NCI-H187 (cell line): ENCODE data around the gene COLEC12.

Experiments used
- DNase-seq, 2 experiments: peaks; one replicate each; lab custom pipeline; 2025; lab: John Stamatoyannopoulos, UW

The COLEC12 gene

DNA sequence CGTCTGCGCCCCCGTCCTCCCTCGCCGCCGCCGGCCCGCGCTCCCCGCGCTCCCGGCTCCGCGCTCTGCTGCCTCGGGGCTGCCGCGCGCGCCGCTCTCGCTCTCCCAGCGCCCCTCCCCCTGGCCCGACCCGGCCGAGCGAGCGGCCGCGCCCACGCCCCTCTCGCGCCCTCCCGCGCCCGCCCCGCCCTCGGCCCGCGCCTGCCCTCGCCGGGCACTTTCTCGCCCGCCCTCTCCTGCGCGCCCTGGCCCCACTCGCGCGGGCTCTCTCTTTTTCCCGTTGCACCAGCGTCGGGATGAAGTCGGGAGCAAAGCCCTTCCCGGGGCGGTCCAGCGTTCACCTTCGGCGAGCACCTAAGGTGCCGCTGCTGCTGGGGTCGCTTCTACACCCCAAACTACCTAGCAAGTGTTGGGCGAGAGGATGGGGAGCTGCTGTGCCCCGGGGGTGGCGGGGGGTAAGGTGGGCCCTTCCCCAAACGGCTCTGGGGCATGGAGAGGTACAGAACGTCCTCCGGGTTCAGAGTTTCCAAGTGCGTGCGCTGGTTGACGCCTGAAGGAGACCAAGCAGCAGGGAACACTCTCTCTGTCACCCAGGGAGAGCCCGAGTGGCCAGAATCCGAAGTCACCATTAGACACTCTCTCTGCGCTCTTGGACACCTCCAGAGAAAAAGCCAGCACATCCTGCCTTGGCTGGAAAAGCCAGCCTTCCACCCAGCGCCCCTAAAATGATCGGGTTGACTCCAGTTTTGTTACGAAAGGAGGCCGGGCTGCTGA lies at the start of gene COLEC12:
COLEC12 (minus strand) TSS at position 70 of the 774 bp plus-strand sequence. CDS start 187 bp downstream, outside the sequence.
- no peak for DNase-seq

GRCh38 chr18:549967-550366 lies 49.5 kb upstream of the COLEC12 start:
- DNase-seq = no peak

DNA sequence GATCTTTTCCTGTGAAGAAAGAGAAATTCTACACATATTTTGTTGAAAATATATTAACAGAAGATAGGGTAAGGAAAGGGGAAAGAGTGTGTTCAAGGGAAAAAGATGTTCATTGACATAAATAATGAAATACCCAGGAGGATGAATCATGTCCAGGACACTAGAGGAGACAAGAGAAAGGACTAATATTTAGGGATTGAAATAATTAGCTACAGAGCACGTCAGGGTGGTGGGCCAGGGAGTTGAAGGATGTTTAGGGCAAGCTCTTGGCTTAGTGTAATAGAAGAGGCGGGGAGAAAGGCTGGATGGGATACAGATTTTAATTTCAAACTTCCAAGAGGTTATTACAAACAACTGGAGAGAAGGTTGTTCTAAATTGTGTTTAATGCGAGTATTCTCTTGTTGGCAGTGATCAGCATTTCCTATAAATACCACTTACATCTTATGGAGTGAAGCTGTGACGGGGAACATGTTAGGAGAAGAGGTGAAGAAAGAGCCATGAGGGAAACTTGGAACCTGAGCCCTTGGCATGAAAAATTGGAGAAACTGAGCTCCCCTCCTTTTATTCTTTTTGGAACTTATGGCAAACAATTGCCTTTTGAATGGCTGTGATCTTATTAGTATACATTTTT lies 43.1 kb upstream of the COLEC12 start:
- no peak for DNase-seq

DNA sequence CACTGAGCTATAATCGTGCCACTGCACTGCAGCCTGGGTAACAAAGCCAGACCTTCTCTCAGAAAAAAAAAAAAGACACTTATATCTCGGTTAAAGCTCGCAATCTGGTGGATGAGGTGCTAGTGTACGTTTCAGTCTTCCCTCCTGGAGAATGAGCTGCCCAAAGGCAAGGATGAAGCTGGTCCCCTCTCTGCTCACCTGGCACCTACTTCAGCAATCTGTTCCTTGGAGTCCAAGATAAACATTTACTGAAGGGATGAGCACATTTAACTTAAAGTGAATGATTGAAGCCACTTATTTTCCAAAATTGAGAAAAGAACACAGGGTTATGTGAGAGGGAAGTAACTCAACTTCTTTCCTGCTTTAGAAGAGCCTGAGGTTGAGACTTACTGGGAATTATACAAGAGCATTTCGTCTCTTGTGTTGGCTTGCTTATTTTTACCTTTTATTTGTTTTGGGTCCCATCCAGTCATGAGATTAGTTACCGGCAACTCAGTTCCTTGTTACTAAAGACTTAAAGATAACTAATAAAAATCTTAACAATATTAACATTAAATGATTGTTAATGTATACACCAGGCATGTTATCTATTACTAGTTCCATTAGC lies 33.6 kb upstream of the COLEC12 start:
- no peak for DNase-seq

DNA sequence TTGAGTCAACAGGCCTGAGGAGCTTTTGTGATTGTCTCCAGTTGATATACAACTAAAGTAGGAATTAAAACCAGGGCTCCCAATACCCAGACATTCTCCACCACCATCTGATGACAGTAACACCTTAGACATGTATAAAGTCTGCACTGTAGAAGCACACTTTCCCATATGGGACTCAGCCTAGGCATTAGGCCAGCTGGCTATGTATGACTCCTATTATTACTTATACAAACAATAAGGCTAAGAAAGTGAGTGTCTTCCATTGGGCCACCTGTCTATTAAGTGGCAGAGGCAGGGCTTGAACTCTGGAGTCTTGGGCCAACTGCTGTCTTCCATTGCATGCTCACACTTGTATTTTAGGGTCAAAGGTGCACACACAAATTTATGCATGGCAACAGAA lies 32.1 kb upstream of the COLEC12 start:
- no peak for DNase-seq

- DNase-seq = no peak
Observed at GRCh38 chr18:532018-532417, 31.5 kb upstream of the COLEC12 start.

GRCh38 chr18:527146-527545 lies 26.6 kb upstream of the COLEC12 start:
- no peak for DNase-seq

DNA sequence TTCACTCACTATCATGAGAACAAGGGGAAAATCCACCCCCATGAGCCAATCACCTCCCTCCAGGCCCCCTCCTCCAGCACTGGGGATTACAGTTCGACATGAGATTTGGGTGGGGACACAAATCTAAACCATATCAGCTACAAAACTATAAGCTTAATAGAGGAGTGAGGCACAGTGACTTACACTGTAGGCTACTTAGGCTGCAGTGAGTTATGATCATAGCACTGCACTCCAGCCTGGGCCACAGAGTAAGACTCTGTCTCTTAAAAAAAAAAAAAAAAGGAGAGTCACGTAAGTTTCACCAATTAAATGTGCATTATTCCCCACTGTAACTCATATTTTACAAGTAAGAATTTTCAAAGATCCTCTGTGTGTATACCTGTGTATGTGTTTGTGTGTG lies 26.2 kb upstream of the COLEC12 start:
- DNase-seq = no peak

DNA sequence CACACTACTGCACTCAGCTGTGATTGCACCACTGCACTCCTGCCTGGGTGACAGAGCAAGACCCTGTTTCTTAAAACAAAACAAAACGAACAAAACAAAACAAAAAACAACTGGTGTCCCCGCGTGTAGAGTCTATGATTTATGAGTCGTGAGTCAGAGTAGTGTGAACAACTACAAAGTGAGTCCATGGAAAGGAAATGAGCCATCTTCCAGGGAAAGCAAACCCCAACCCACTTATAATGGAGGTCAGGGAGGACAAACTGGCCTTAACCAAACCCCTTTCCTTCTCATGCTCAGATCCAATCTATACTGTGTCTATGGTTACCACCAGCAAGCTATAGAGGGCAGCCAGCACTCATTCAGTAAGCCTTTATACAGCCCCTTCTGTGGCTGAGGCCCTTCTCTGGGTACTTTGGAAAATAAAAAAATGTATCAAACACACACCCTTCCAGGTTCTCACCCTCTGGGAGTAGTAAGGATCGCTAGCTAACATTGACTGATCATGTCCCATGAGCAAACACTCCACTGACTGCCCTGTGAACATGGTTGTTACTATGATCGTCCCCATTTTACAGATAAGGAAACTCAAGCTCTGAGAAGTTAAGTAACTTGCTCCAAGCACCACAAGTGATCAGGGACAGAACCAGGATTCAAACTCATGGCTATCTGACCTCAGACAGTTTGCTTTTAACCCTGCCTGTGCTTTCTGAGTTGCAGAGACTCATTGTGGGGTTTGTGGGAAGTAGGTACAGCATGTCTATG lies 24.7 kb upstream of the COLEC12 start:
- DNase-seq = no peak

DNA sequence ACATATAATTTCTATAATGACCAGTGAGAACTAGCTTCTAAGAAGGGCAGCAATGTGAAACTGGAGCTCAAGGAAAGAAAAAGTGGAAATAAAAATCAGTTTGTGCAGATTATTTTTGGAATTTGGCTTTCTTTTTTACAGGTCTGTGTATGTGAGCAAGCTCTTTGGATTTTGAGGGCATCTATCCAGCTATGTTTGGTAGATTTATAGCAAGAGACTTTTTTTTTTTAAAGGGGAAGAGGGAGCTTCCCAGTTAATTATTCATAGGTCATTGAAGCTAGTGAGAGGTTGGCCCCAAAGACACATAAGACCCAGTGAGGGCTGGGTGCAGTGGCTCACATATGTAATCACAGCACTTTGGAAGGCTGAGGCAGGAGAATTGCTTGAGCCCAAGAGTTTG lies 24.0 kb upstream of the COLEC12 start:
- DNase-seq = no peak

- DNase-seq = no peak
Observed at GRCh38 chr18:523561-523960, 23.1 kb upstream of the COLEC12 start.

GRCh38 chr18:519019-519879 lies 18.7 kb upstream of the COLEC12 start:
- DNase-seq = no peak

- DNase-seq = no peak
Observed at GRCh38 chr18:518081-518480, 17.6 kb upstream of the COLEC12 start.

DNA sequence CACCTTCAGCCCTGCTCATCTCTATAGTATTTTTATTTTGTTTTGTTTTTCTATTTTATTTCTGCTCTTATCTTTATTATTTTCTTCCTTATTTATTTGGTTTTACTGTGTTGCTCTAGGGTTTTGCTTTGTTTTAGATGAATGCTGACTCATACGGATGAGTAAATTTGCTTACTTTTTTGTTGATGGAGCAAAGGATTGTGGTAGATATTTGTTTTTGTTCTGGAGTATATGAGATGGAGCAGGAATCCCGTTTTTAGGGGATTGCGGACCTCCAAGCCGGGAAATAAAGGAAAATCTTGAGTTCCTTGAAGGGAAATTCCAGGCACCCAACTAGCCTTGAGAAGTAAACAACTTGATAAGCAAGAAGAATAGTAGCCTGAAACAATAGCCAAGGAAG lies 15.3 kb upstream of the COLEC12 start:
- no peak for DNase-seq

DNA sequence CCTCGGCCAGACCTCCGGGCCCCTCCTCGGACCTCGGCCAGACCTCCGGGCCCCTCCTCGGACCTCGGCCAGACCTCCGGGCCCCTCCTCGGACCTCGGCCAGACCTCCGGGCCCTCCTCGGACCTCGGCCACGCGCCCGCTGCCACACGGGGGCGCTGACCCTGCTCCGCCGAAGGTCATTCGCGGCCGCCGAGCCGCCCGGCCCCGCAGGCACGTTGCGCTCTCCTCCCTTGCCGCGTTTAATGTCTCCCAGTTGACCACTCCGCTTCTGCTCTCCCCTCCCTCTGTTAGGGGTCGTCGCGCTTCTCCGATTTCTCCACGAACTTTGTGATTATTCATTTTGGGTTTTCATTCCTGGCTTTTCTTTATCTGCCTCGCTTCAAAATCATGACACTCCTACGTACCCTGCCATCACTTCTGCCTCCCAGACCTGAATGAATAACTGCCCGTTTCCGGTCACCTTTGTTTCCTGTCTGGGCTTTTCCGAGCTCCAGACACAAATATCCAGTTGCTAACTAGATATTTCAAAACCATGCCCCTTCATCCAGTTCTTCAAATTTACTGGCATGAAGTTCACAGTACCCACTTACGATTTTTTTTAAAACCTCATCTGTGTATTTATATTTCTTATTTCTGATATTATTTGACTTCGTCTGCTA lies 14.8 kb upstream of the COLEC12 start:
- DNase-seq = no peak

DNA sequence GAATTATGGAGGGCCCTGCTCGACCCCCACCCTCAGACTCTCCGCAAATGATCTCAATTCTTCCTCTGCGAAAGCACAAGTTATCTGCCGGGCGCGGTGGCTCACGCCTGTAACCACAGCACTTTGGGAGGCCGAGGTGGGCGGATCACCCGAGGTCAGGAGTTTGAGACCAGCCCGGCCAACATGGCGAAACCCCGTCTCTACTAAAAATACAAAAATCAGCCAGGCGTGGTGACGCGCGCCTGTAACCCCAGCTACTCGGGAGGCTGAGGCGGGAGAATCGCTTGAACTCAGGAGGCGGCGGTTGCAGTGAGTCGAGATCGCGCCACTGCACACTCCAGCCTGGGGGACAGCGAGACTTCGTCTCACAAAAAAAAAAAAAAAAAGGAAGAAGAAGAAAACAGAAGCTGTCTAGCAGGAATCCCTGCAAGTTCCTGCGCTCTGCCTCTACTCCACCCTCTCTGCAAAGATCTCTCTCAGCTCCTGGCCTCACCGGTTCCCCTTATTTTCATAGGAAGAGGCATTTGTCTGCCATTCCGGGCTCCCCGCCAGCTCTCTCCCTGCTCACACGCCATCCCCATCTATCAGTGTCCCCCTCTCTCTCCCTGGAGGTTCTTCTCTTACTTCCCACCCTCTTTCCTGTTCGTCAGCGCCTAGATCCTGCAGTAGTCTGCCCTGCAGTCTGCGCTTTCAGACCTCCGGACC lies 13.5 kb upstream of the COLEC12 start:
- DNase-seq = no peak

DNA sequence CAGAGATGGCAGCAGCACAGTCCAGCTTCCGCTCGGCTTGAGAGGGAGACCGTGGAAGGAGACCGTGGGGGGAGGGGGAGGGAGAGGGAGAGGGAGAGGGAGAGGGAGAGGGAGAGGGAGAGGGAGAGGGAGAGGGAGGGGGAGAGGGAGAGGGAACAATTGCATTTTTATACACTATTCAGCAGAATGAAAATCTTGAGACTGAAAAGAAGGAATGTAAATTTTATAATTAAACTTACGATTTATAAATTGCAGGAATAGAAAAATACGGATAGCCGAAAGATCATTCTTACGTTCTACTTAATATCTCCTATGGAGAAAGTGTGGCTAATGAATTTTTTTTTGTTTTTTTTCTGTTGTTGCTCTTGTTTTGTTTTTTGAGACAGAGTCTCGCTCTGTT lies 12.5 kb upstream of the COLEC12 start:
- DNase-seq = no peak

DNA sequence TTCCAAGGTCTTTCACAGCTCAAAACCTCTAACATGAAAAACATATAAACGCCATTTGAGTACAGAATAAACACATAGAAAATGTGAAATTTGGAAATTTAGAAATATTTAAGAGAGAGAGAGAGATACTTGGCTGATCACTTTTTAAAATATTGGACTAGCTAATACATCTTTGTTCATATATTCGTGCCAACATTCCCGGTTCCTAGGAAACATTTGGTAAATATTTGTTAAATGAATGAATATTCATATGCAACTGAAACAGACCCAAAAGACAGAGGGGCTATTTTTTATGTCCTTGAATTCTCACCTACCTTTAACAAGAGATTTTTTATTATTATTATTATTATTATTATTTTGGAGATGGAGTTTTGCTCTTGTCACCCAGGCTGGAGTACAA lies 8.3 kb upstream of the COLEC12 start:
- no peak for DNase-seq

GRCh38 chr18:507636-508035 lies 7.1 kb upstream of the COLEC12 start:
- DNase-seq = no peak

GRCh38 chr18:506801-507200 lies 6.3 kb upstream of the COLEC12 start:
- DNase-seq = no peak
